GM18909 (cell line): Measurements from ENCODE around the gene PIK3R4.

Experiments
- ATAC-seq: cut with Tn5 transposase; IDR thresholded peaks from one replicate; pipeline ENCODE4 v1.9.1; 2021; ENCODE audit warnings: mild to moderate bottlenecking; ENCODE audit not compliant: unreplicated experiment, poor library complexity

PIK3R4 gene

GRCh38 chr3:130743354-130743753, 3.3 kb downstream of the PIK3R4 start:
- ATAC-seq: no peak

DNA sequence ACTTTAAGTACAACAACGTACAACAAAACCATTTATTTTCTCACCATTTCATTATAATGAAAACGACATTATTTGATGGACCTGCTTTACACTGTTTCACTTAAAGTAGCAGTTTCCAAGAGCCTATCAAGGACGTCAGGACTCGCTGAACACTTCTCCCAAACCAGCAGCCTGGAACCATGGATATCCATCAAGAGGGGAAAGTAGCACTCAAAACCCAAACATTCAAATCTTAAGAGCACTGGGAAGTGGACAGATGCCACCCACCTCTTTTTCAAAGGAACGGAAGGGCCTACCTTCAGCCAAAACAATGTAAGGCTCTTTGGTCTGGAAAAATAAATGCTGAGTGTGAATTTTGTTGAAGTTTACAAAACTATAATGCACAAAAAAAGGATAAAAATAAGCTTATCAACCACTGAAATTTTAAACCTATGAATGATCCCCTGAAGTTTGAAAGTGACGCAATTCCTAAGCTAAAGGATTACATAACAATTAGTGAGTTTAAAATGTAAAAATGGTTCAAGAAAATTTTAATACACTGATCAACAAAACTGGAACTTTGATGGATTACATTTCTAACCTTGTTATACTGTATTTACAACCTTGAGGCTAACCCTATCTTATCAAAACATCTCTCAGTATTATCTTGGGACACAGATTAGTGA, 4.6 kb downstream of the PIK3R4 start:
- no peak for ATAC-seq

GRCh38 chr3:130739848-130740247, 6.8 kb downstream of the PIK3R4 start:
- ATAC-seq: no peak

DNA sequence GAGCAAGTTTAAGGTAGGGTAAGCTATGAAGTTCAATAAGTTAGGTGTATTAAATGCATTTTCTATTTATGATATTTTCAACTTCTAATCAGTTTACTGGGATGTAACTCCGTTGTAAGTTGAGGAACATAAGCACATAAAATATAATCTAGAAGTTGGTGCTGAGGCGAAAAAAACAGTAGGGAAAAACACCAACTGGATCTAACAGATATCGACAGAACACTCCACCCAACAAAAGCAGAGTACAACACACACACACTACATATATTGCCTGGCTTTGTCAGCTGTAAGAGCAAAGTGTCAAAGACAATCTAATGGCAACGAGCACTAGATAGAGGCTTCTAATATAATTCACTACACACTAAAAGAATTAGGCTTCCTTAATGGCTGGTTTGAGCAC, 8.4 kb downstream of the PIK3R4 start:
- no peak for ATAC-seq

- ATAC-seq: no peak
Observed at GRCh38 chr3:130737622-130738021, 9.0 kb downstream of the PIK3R4 start.

- no peak for ATAC-seq
Observed at GRCh38 chr3:130733236-130733875, 13.3 kb downstream of the PIK3R4 start.

DNA sequence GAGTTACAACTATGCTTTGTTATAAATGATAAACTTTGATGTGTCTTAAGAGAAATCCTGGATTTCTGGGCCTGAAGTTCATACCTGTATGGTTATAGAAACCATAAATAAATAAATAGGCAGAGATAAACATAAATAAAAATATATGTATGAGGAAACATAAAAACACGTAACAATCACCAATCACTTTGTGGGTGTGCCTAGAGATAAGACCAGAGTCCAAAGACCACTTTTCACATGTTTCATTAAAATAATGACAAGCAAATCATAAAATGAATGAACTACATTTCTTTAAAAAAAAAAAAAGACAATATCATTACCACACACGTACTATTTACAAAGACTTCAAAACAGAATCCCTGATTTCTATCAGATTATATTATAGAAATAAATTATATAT, 14.1 kb downstream of the PIK3R4 start:
- no peak for ATAC-seq

- no peak for ATAC-seq
Observed at GRCh38 chr3:130731817-130732216, 14.8 kb downstream of the PIK3R4 start.

- ATAC-seq: no peak
Observed at GRCh38 chr3:130729154-130729553, 17.5 kb downstream of the PIK3R4 start.

- ATAC-seq: no peak
Observed at GRCh38 chr3:130728037-130728436, 18.6 kb downstream of the PIK3R4 start.

GRCh38 chr3:130725746-130726145, 20.9 kb downstream of the PIK3R4 start:
- no peak for ATAC-seq

DNA sequence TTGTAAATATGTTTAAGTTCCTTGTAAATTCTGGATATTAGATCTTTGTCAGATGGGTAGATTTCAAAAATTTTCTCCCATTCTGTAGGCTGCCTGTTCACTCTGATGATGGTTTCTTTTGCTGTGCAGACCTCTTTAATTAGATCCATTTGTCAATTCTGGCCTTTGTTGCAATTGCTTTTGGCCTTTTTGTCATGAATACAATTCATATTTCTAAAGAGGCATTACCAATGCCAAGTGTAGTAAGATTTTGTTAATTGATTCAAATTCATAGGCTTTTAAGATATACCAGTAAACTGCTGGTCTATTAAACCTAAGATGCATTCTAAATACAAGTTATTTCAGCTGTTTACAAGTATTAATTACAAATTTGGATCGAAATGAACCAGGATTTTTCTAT, 31.0 kb downstream of the PIK3R4 start:
- ATAC-seq: no peak

- ATAC-seq: no peak
Observed at GRCh38 chr3:130712718-130713423, 33.8 kb downstream of the PIK3R4 start.

GRCh38 chr3:130711565-130712324, 34.9 kb downstream of the PIK3R4 start:
- no peak for ATAC-seq

- ATAC-seq: no peak
Observed at GRCh38 chr3:130709671-130710070, 37.0 kb downstream of the PIK3R4 start.

DNA sequence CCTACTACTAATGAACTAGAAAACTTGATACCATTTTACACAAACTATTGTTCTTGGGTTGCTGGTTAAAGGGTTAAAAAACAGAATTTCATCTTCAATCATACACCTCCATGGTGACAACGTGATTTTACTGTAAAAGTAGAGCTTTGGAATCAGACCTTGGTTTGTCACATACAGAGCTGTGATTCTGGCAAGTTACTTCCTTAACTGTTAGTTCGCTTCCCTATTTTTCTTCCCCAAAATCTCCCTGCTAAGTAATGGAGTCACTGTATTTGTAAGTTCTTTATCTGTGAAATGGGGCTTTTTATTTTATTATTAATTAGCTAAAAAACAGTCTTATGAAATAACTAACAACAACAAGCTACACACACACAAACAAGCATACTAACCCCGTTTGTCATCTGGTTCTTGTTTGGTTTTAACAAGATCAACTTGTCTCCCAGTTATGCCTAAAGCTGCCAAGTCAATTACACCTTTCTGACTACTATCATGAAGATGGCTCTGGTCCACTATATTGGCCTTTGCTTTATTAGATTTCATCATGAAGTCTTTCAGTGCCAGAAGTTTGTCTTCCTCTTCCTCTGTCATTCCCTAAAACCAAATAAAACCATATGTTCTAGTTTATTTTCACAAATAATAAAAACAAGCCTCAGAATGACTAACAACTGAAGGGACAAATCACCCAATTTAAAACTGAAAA, 38.6 kb downstream of the PIK3R4 start:
- ATAC-seq: no peak

DNA sequence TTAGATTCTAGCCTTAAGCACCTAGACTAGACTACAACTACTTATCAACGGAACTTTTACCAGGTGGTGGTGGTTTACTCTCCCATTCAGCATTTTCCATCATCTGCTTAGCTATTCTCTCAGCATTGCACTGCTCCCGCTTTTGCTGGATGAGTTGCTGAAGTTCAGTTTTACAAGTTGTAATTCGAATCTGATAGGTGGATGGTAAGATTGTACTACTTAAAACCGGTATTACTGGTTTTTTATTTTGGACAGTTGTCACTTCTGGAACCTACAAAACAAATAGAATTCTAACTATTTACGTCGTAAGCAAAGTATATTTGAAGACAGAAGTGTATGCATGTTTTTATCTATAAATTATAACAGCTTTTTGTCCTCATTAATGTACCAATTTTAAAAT, 41.1 kb downstream of the PIK3R4 start:
- ATAC-seq: no peak

DNA sequence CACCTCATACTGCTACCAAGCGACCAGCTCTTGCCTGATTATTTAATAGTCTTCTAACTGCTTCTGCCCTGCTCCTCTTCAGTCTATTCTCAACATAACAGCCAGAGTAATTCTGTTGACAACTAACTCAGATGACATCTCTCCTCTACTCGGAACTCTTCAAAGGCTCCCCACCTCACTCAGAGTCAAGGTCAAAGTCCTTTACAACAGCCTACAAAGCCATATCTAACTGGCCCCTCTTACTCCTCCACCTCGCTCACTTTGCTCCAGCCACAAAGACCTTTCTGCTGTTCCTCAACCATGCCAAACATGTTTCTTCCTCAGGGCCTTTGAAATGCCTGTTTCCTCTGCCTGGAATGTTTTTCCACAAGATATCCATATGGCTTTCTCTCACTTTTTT, 43.6 kb downstream of the PIK3R4 start:
- no peak for ATAC-seq

- ATAC-seq: no peak
Observed at GRCh38 chr3:130700541-130700940, 46.1 kb downstream of the PIK3R4 start.

DNA sequence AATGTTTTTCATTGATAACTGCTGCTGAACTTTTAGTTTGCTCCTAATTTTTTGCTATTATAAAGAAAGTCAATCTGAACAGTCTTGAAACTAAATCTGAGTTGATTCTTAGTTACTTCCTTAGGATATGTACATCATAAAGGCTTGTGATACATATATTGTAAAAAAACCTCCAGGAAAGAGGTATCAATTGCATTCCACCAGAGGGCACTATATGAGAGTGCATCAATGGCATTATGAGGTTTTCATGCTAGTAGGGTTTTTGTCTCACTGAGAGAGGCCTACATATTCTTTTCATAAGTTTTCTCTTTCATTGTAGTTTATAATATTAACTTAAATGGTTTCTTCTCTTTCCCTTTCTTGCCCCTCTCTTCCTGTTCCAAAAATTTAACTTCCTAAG, 46.9 kb downstream of the PIK3R4 start:
- ATAC-seq: no peak
